A673 (cell line): ENCODE measurements around the gene WFS1. TPM values are rescaled to one million over a fixed set of nuclear protein-coding genes. Genes with fewer than 3 reads are reported as not detected.

Experiments used
- BruUV-seq: library from RNA; stranded (reverse); fragments of 400-500 nt; replicated peaks from 2 replicates; lab custom pipeline; 2021; lab: Mats Ljungman, UMichigan
- CTCF ChIA-PET: fragments of 300-600 bp; sonication (Branson Sonifier 250); formaldehyde crosslinking; loops from one replicate; lab custom pipeline; 2022; ENCODE audit warnings: antibody characterized with exemption; lab: Charles Lee
- POLR2A ChIA-PET: fragments of 300-600 bp; sonication (Branson Sonifier 250); formaldehyde crosslinking; loops from one replicate; lab custom pipeline; 2022; ENCODE audit warnings: antibody characterized with exemption; ENCODE audit not compliant: low non-redundant PET; lab: Charles Lee
- DNase-seq: peaks from one replicate; pipeline ENCODE4 v3.0.0-alpha.2; 2015; ENCODE audit warnings: low spot score
- H3K27ac ChIP-seq: fragments of 200-600 bp; sonication (generic); 2 replicates; pipeline ENCODE4 v1.5.1; 2016; ENCODE audit warnings: mixed run types, low read depth, mild to moderate bottlenecking, mixed read lengths, antibody characterized with exemption, low read length; ENCODE audit not compliant: poor library complexity, severe bottlenecking
- H3K27me3 ChIP-seq: fragments of 200-600 bp; sonication (generic); replicated peaks from 2 replicates; pipeline ENCODE4 v1.6.1; 2017; ENCODE audit warnings: mixed run types, low read depth, mild to moderate bottlenecking, mixed read lengths, antibody characterized with exemption, low read length; ENCODE audit not compliant: insufficient read depth, poor library complexity
- H3K36me3 ChIP-seq: fragments of 200-600 bp; sonication (generic); 2 replicates; pipeline ENCODE4 v1.6.1; 2016; ENCODE audit warnings: mixed run types, mild to moderate bottlenecking, mixed read lengths, antibody characterized with exemption, low read length; ENCODE audit not compliant: insufficient read depth, poor library complexity, severe bottlenecking
- H3K4me1 ChIP-seq: fragments of 200-600 bp; sonication (generic); 2 replicates; pipeline ENCODE4 v1.6.1; 2017; ENCODE audit warnings: mixed run types, mild to moderate bottlenecking, mixed read lengths, antibody characterized with exemption, low read length; ENCODE audit not compliant: insufficient read depth, poor library complexity, severe bottlenecking
- H3K4me3 ChIP-seq: fragments of 200-600 bp; sonication (generic); 2 replicates; pipeline ENCODE4 v1.5.1; 2016; ENCODE audit warnings: low read depth, mixed run types, mild to moderate bottlenecking, mixed read lengths, low read length; ENCODE audit not compliant: poor library complexity, severe bottlenecking
- H3K9me3 ChIP-seq: fragments of 200-600 bp; sonication (generic); 2 replicates; pipeline ENCODE4 v1.6.1; 2016; ENCODE audit warnings: mixed run types, low read depth, mild to moderate bottlenecking, mixed read lengths, antibody characterized with exemption, low read length; ENCODE audit not compliant: poor library complexity, severe bottlenecking
- EZH2 ChIP-seq: fragments of 200-600 bp; sonication (generic); IDR thresholded peaks from 2 replicates; pipeline ENCODE4 v1.6.1; 2017; ENCODE audit warnings: borderline replicate concordance, low read depth, mild to moderate bottlenecking, mixed read lengths, antibody characterized with exemption, low read length; ENCODE audit not compliant: poor library complexity, severe bottlenecking
- intact Hi-C: fragments of 100-400 bp; cut with micrococcal nuclease; formaldehyde crosslinking; loops from one replicate; pipeline ENCODE4 v1.10.0; 2022; ENCODE audit not compliant: unreplicated experiment
- total RNA-seq: library from RNA; stranded (reverse); gene quantifications from 2 replicates; pipeline ENCODE4 v1.2.3, GENCODE V29; 2021
- TF ChIP-seq, protein P1 (sequence below): fragments of 300-800, 200-600 bp; sonication (generic); conservative IDR thresholded peaks from 2 replicates; pipeline ENCODE4 v1.5.1; 2017; ENCODE audit warnings: low read depth, mild to moderate bottlenecking, antibody characterized with exemption, low read length, moderate library complexity, mixed read lengths

The WFS1 gene
- total RNA-seq, 1 experiment from 2014 or later, result 14.0 TPM

DNA sequence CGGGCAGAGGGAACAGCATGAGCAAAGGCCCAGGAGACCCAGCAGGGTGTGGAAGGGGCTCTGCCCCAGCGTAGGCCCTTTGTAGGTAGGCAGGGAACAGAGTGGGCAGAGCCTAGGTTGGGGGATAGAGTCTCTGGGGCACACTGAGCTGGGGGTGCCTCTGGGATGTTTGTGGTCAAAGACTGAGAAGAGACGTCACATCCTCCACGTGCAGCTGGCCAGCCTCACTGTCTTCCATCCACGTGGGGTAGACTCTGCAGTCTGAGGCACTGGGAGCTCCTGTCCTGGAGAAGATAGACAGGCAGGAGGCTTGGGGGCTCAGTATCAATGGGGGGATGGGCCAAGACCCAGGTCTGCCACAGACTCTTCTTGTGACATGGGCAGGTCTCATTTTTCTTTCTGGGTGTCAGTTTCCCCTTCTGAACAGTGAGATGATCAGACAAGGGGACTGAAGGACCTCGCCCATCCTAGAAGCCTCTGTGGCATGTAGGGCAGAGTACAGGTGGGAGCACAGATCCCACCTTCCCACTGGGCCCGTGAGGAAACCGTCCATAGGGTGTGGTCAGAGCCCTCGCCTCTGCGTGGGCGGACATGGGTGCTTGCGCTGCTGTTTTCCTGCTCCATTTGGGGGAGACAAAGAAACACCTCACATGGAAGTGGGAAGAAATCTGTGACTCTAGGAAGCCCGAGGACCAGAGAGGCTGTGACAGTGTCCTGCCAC lies 22.9 kb downstream of the WFS1 start:
- Histone ChIP-seq H3K36me3 (no peaks in the 10 kb centered on the region), H3K27ac (no peak overlapping the region), H3K4me3 (no peak overlapping the region), H3K4me1 (no peaks in the 10 kb centered on the region), H3K9me3 (no peaks in the 10 kb centered on the region), H3K27me3 (no peaks in the 10 kb centered on the region)
- CTCF ChIA-PET, result no interaction called here
- DNase-seq, result no peak
- intact Hi-C loops, result no loop called here
- no TSS peak for BruUV-seq
- TF ChIP-seq EZH2, result no peak
- TF ChIP-seq, protein P1, sequence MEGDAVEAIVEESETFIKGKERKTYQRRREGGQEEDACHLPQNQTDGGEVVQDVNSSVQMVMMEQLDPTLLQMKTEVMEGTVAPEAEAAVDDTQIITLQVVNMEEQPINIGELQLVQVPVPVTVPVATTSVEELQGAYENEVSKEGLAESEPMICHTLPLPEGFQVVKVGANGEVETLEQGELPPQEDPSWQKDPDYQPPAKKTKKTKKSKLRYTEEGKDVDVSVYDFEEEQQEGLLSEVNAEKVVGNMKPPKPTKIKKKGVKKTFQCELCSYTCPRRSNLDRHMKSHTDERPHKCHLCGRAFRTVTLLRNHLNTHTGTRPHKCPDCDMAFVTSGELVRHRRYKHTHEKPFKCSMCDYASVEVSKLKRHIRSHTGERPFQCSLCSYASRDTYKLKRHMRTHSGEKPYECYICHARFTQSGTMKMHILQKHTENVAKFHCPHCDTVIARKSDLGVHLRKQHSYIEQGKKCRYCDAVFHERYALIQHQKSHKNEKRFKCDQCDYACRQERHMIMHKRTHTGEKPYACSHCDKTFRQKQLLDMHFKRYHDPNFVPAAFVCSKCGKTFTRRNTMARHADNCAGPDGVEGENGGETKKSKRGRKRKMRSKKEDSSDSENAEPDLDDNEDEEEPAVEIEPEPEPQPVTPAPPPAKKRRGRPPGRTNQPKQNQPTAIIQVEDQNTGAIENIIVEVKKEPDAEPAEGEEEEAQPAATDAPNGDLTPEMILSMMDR, result no peak
- POLR2A ChIA-PET, result no interaction called here

DNA sequence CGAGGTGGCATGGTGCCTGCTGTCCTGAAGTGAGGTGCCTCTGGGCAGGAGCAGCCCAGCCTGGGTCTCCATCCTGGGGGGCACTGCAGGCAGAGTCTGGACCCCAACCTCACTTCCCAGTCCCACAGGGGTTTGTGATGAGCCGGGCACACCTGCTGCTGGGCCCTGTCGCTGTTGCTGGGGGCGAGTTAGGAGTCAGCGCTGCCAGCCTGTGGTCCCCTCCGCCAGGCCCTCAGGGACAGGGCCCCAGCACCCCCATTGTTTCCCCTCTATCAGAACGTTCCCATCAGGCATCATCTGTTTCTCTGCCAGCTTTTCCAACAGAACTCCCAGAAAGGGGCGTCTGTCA lies 23.4 kb downstream of the WFS1 start:
- intact Hi-C loops, result no loop called here
- ChIA-PET POLR2A (no interaction called here), CTCF (no interaction called here)
- TF ChIP-seq EZH2, result no peak
- TF ChIP-seq, protein P1, result no peak
- Histone ChIP-seq H3K4me3 (no peak overlapping the region), H3K4me1 (no peaks in the 10 kb centered on the region), H3K27me3 (no peaks in the 10 kb centered on the region), H3K9me3 (no peaks in the 10 kb centered on the region), H3K27ac (no peak overlapping the region), H3K36me3 (no peaks in the 10 kb centered on the region)
- BruUV-seq, result no TSS peak
- DNase-seq, result no peak

DNA sequence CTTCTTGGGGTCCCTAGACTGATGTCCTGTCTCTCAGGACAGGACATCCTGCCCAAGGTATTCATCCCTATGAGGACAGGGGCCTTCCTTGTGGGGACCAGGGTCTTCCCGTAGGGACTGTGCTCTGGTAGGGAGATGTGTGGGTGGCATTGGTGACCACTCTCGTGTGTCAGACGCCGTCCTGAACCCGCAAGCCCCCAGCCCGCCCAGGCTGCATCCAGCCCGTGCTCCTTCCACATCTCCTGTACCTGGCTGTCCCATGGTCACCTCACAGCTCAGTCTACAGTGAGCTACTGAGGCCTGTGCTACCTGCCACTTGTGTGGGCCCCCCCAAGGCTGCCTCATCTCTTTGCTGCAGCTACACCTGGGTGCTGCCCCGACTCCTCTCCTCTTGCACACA lies 24.0 kb downstream of the WFS1 start:
- no TSS peak for BruUV-seq
- intact Hi-C loops, result no loop called here
- DNase-seq, result no peak
- Histone ChIP-seq H3K36me3 (no peaks in the 10 kb centered on the region), H3K4me3 (no peak overlapping the region), H3K27me3 (no peaks in the 10 kb centered on the region), H3K27ac (no peak overlapping the region), H3K9me3 (no peaks in the 10 kb centered on the region), H3K4me1 (no peaks in the 10 kb centered on the region)
- ChIA-PET POLR2A (no interaction called here), CTCF (no interaction called here)
- TF ChIP-seq, protein P1, result no peak
- TF ChIP-seq EZH2, result no peak
